Measurements from ENCODE around the gene PHPT1.
"Not testable (repeated sequence)": the region's sequence is repeated elsewhere in the genome, so short reads cannot be mapped to it uniquely, and the experiment has no call there.

Gene PHPT1

GRCh38 chr9:136837856-136838277 lies 11.3 kb upstream of the PHPT1 start:
- DNase-seq, result not testable (repeated sequence)

- DNase-seq, result no peak
Measured at GRCh38 chr9:136838314-136839228, 10.6 kb upstream of the PHPT1 start.

GRCh38 chr9:136839229-136840139 lies 9.7 kb upstream of the PHPT1 start:
- DNase-seq, result no peak

GRCh38 chr9:136840140-136840876 lies 8.9 kb upstream of the PHPT1 start:
- DNase-seq, result no peak

GRCh38 chr9:136840877-136841645 lies 8.1 kb upstream of the PHPT1 start:
- DNase-seq, result peak in 1 of 2 experiments; percentile 22

GRCh38 chr9:136841646-136842379 lies 7.4 kb upstream of the PHPT1 start:
- DNase-seq, result not testable (repeated sequence)

GRCh38 chr9:136842380-136842948 lies 6.7 kb upstream of the PHPT1 start, which contains the start of gene AJM1:
TSS of gene AJM1 (plus strand) at chr9:136842478. CDS start at chr9:136844415, 1,937 bp downstream.
- peak; percentile 89 to 91 for DNase-seq

GRCh38 chr9:136843159-136843800 lies 5.9 kb upstream of the PHPT1 start:
- DNase-seq, result peak; percentile 24 to 30

- DNase-seq, result peak; percentile 83
Measured at GRCh38 chr9:136843801-136844740, 5.1 kb upstream of the PHPT1 start.

- peak; percentile 43 to 52 for DNase-seq
Measured at GRCh38 chr9:136844761-136845464, 4.3 kb upstream of the PHPT1 start.

GRCh38 chr9:136845465-136846260 lies 3.5 kb upstream of the PHPT1 start:
- peak in 1 of 2 experiments; percentile 36 for DNase-seq

GRCh38 chr9:136846376-136847087 lies 2.7 kb upstream of the PHPT1 start:
- peak in 1 of 2 experiments; percentile 34 for DNase-seq

- DNase-seq, result peak; percentile 42 to 56
Measured at GRCh38 chr9:136847088-136847825, 2.0 kb upstream of the PHPT1 start.

GRCh38 chr9:136847826-136848392 lies 1.3 kb upstream of the PHPT1 start:
- DNase-seq, result peak; percentile 91 to 92

- DNase-seq, result peak; percentile 65 to 68
Measured at GRCh38 chr9:136848393-136849037, 694 bp upstream of the PHPT1 start.

Data from activated T-cell treated with anti-CD3 and anti-CD28 coated beads, Interleukin-2, amount 50 U/mL, for 48 hours (primary cell).